ENCODE measurements around the gene PCED1B. TPM values are rescaled to one million over a fixed set of nuclear protein-coding genes. Genes with fewer than 3 reads are reported as not detected.
A peak's percentile ranks its signal among the peaks of the same experiment; 100 is the strongest.
"Not testable (repeated sequence)": the region's sequence is repeated elsewhere in the genome, so short reads cannot be mapped to it uniquely, and the experiment has no call there.

Gene PCED1B
- total RNA-seq, 1 experiment from 2014 or later = 0.87 TPM

GRCh38 chr12:47058640-47059039, 20.8 kb upstream of the PCED1B start:
- DNase-seq (ENCODE audit: low read depth, low spot score); in situ Hi-C loops (cut with HindIII; ENCODE audit: low pct_unique_long_range_greater_than_20kb, low sequenced_read_pairs): not testable (repeated sequence)

GRCh38 chr12:47065546-47065945, 13.9 kb upstream of the PCED1B start:
- in situ Hi-C loops (cut with HindIII; ENCODE audit: low pct_unique_long_range_greater_than_20kb, low sequenced_read_pairs) = no loop called here
- no peak for DNase-seq (ENCODE audit: low read depth, low spot score)

- DNase-seq (ENCODE audit: low read depth, low spot score) = no peak
- in situ Hi-C loops (cut with HindIII; ENCODE audit: low pct_unique_long_range_greater_than_20kb, low sequenced_read_pairs) = no loop called here
These were observed 13.0 kb upstream of the PCED1B start for GRCh38 chr12:47066278-47067025.

GRCh38 chr12:47067176-47067575, 12.2 kb upstream of the PCED1B start:
- in situ Hi-C loops (cut with HindIII; ENCODE audit: low pct_unique_long_range_greater_than_20kb, low sequenced_read_pairs) = no loop called here
- no peak for DNase-seq (ENCODE audit: low read depth, low spot score)

GRCh38 chr12:47067771-47068431, 11.5 kb upstream of the PCED1B start:
- in situ Hi-C loops (cut with HindIII; ENCODE audit: low pct_unique_long_range_greater_than_20kb, low sequenced_read_pairs) = no loop called here
- no peak for DNase-seq (ENCODE audit: low read depth, low spot score)

- in situ Hi-C loops (cut with HindIII; ENCODE audit: low pct_unique_long_range_greater_than_20kb, low sequenced_read_pairs) = no loop called here
- DNase-seq (ENCODE audit: low read depth, low spot score) = peak; percentile 95
These were observed 10.9 kb upstream of the PCED1B start for GRCh38 chr12:47068539-47068938.

- DNase-seq (ENCODE audit: low read depth, low spot score) = no peak
- in situ Hi-C loops (cut with HindIII; ENCODE audit: low pct_unique_long_range_greater_than_20kb, low sequenced_read_pairs) = no loop called here
These were observed 9.1 kb upstream of the PCED1B start for GRCh38 chr12:47070310-47070709.

GRCh38 chr12:47071241-47071852, 8.1 kb upstream of the PCED1B start:
- in situ Hi-C loops (cut with HindIII; ENCODE audit: low pct_unique_long_range_greater_than_20kb, low sequenced_read_pairs) = no loop called here

GRCh38 chr12:47073951-47074350, 5.5 kb upstream of the PCED1B start:
- DNase-seq (ENCODE audit: low read depth, low spot score) = no peak
- in situ Hi-C loops (cut with HindIII; ENCODE audit: low pct_unique_long_range_greater_than_20kb, low sequenced_read_pairs) = no loop called here

More at GRCh38 chr12:47071241-47071852, 8.1 kb upstream of the PCED1B start:
- DNase-seq (ENCODE audit: low read depth, low spot score) = peak; percentile 62

GRCh38 chr12:47074757-47075156, 4.7 kb upstream of the PCED1B start:
- in situ Hi-C loops (cut with HindIII; ENCODE audit: low pct_unique_long_range_greater_than_20kb, low sequenced_read_pairs) = no loop called here
- no peak for DNase-seq (ENCODE audit: low read depth, low spot score)

- in situ Hi-C loops (cut with HindIII; ENCODE audit: low pct_unique_long_range_greater_than_20kb, low sequenced_read_pairs) = no loop called here
- DNase-seq (ENCODE audit: low read depth, low spot score) = no peak
These were observed 4.0 kb upstream of the PCED1B start for GRCh38 chr12:47075192-47076084.

- DNase-seq (ENCODE audit: low read depth, low spot score) = no peak
- in situ Hi-C loops (cut with HindIII; ENCODE audit: low pct_unique_long_range_greater_than_20kb, low sequenced_read_pairs) = no loop called here
These were observed 2.0 kb upstream of the PCED1B start for GRCh38 chr12:47077206-47078085.

GRCh38 chr12:47078086-47078395, 1.4 kb upstream of the PCED1B start:
- DNase-seq (ENCODE audit: low read depth, low spot score) = no peak
- in situ Hi-C loops (cut with HindIII; ENCODE audit: low pct_unique_long_range_greater_than_20kb, low sequenced_read_pairs) = no loop called here

- in situ Hi-C loops (cut with HindIII; ENCODE audit: low pct_unique_long_range_greater_than_20kb, low sequenced_read_pairs) = no loop called here
- no peak for DNase-seq (ENCODE audit: low read depth, low spot score)
These were observed 521 bp upstream of the PCED1B start for GRCh38 chr12:47078733-47079467.

- in situ Hi-C loops (cut with HindIII; ENCODE audit: low pct_unique_long_range_greater_than_20kb, low sequenced_read_pairs) = no loop called here
- no peak for DNase-seq (ENCODE audit: low read depth, low spot score)
These were observed 732 bp downstream of the PCED1B start for GRCh38 chr12:47079981-47080724.

All from SK-MEL-5 (cell line).